Activated naive CD8-positive, alpha-beta T cell (primary cell): ENCODE data around the gene APC.
"Not testable (repeated sequence)": the region's sequence is repeated elsewhere in the genome, so short reads cannot be mapped to it uniquely, and the experiment has no call there.

ENCODE experiments used
- H3K27ac Mint-ChIP-seq: one replicate; pipeline ENCODE4 v1.8.0; 2021; ENCODE audit warnings: mixed read lengths
- H3K27me3 Mint-ChIP-seq: one replicate; pipeline ENCODE4 v1.8.0; 2021; ENCODE audit warnings: mixed read lengths
- H3K36me3 Mint-ChIP-seq: one replicate; pipeline ENCODE4 v1.8.0; 2021; ENCODE audit warnings: mixed read lengths
- H3K4me1 Mint-ChIP-seq: one replicate; pipeline ENCODE4 v1.8.0; 2021; ENCODE audit warnings: low read depth, mixed read lengths
- H3K4me3 Mint-ChIP-seq: one replicate; pipeline ENCODE4 v1.8.0; 2021; ENCODE audit warnings: mild to moderate bottlenecking, mixed read lengths
- H3K9me3 Mint-ChIP-seq: one replicate; pipeline ENCODE4 v1.8.0; 2021; ENCODE audit warnings: low read depth, mixed read lengths

APC gene

DNA sequence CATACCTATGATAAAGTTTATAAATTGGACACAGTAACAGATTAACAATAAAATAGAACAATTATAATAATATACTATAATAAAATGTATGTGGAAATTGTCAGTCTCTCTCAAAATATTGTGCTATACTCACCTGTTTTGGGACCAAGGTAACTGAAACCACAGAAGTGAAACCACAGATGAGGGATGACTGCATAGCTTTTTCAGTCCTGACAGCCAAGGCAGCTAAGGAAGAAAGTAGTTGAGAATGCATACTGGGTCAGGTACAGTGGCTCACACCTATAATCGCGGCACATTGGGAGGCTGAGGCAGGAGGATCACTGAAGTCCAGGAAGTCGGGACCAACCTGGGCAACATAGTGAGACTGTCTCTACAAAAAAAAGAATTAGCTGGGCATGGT is 132.3 kb downstream of the APC start:
- Mint-ChIP-seq H3K4me1 (peaks cover 46% of the 10 kb centered on the region), H3K27ac (peak overlapping the region; percentile 81), H3K4me3 (no peak overlapping the region), H3K36me3 (peaks cover 7% of the 10 kb centered on the region), H3K27me3 (no peaks in the 10 kb centered on the region), H3K9me3 (no peaks in the 10 kb centered on the region)

DNA sequence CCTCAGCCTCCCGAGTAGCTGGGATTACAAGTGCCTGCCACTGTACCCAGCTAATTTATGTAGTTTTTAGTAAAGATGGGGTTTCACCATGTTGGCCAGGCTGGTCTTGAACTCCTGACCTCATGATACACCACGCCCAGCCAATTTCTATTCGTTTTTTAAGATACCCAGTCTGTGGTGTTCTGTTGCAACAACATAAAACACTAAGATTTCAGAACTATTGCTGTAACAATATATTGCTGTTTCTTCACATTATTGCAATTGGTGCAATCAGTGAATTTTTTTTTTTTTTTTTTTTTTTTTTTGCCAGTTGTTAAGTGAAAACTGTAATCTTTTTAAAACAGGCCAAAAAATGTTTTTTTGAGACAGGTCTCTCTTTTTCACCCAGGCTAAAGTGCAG is 133.3 kb downstream of the APC start:
- Mint-ChIP-seq H3K4me1 (peaks cover 45% of the 10 kb centered on the region), H3K9me3 (no peaks in the 10 kb centered on the region), H3K27me3 (no peaks in the 10 kb centered on the region), H3K4me3 (no peak overlapping the region), H3K27ac (no peak overlapping the region), H3K36me3 (peaks cover 7% of the 10 kb centered on the region)

DNA sequence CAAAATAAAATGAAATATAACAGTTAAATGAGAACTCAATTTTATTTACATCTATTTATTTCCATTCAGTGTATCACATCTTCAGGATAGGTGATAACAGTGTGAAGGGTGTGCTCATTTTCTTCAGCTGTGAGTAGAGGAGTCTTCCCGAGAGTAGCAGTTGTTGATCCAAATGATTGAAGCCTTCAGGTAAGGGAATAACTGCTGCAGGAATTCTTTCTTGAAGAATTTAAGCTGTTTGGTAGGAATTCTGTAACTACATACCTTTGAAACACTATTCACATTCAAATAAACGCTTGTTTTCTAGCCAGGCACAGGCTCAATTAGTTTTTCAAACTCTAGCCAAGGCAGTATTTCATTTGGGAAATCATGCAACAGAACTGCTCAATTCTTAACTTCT is 138.7 kb downstream of the APC start:
- Mint-ChIP-seq H3K27me3 (no peaks in the 10 kb centered on the region), H3K27ac (peak overlapping the region; percentile 59), H3K4me3 (no peak overlapping the region), H3K9me3 (no peaks in the 10 kb centered on the region), H3K4me1 (peaks cover 45% of the 10 kb centered on the region), H3K36me3 (peaks cover 16% of the 10 kb centered on the region)

DNA sequence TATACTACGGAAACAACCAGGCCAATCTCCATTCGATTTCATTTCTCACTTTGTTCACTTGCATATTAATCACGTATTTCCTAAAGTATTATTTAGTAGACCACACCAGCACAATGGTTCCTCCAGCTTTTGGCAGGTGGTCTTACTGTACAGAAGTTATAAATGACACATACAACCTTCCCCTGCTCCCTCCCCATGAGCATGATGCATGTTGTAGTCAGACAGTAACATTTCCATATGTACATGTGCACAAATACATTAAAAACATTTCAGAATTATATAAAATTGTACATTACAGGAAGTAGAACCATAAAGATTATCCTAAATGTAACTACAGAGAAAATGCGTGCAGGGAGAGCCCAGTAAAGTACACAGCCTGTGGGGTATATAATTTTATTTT is 140.4 kb downstream of the APC start:
- Mint-ChIP-seq H3K36me3 (peaks cover 16% of the 10 kb centered on the region), H3K4me3 (no peak overlapping the region), H3K27ac (peak overlapping the region; percentile 59), H3K4me1 (peaks cover 42% of the 10 kb centered on the region), H3K9me3 (no peaks in the 10 kb centered on the region), H3K27me3 (no peaks in the 10 kb centered on the region)

DNA sequence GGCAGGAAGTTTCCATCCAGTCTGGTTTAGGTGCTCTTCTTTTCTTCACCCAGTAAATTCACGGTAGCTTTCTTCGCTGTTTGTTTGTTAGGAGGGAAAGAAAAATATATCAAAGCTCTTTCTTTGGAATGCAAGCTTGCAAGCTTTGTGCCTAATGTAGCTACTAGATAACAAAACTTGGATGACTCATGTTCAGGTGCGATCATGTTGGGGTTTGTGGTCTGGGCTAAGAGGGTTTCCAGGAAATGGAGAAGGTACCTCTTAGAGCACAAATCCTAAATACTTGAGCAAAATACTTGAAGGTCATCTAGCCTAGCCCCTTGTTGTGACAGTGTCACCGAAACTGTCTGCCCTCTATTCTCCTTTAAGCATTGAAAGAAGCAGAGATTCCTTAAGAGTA is 141.1 kb downstream of the APC start:
- H3K4me1 Mint-ChIP-seq: peaks cover 39% of the 10 kb centered on the region
- H3K27ac Mint-ChIP-seq: peak overlapping the region; percentile 91
- peak overlapping the region; percentile 68 for H3K4me3 Mint-ChIP-seq
- no peaks in the 10 kb centered on the region for H3K27me3 Mint-ChIP-seq
- H3K9me3 Mint-ChIP-seq: no peaks in the 10 kb centered on the region
- H3K36me3 Mint-ChIP-seq: peaks cover 16% of the 10 kb centered on the region

DNA sequence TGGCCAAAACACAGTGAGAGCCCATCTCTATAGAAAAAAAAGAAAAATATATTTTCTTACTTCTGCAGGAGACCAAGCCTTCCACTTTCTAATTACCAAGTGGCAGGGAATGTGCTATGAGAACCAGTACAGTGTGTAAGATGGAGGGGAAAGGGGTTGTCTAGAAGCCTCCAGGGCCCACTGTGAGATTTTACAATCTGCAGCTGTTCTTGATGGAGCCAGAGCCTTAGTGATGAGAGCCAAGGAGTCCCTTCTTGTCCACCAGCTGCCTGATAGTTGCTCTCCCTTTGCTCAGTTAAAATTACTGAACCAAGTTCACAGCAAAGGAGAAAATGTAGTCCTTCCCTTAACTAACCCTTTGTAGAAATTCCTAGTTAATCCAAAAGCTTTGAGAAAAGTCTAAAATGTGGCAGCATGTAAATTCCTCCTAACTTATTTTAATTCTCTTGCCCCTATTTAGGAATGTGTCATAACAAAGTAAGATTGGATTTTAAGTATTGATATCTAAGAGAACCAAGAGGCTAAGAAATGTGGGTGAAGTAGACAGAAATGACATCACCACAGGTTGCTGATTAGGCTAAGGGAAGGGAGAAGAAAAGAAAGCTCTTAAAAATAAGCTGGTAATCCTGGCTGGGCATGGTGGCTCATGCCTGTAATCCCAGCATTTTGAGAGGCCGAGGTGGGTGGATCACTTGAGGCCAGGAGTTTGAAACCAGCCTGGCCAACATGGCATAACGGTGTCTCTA is 142.7 kb downstream of the APC start:
- Mint-ChIP-seq H3K27ac (no peak overlapping the region), H3K4me1 (peaks cover 36% of the 10 kb centered on the region), H3K27me3 (no peaks in the 10 kb centered on the region), H3K4me3 (no peak overlapping the region), H3K36me3 (peaks cover 22% of the 10 kb centered on the region), H3K9me3 (no peaks in the 10 kb centered on the region)

DNA sequence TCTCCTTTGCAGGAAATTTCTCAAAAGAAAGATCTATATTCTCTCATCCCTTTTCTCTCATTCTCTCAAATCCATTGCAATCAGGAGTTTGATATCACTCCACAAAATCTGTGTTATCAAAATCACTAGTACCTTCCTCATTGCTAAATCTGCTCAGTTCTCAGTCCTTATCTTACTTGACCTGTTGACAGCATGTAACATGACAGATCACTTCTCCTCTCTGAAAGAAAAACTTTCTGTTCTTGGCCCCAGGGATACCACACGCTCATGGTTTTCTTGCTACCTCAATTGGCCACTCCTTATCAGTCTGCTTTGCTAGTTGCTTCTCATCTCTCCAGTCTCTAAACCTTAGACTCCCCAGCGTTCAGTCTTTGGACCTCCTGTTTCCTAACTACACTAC is 145.5 kb downstream of the APC start:
- Mint-ChIP-seq H3K9me3 (no peaks in the 10 kb centered on the region), H3K36me3 (peaks cover 22% of the 10 kb centered on the region), H3K27me3 (no peaks in the 10 kb centered on the region), H3K4me3 (no peak overlapping the region), H3K27ac (no peak overlapping the region), H3K4me1 (peaks cover 47% of the 10 kb centered on the region)

DNA sequence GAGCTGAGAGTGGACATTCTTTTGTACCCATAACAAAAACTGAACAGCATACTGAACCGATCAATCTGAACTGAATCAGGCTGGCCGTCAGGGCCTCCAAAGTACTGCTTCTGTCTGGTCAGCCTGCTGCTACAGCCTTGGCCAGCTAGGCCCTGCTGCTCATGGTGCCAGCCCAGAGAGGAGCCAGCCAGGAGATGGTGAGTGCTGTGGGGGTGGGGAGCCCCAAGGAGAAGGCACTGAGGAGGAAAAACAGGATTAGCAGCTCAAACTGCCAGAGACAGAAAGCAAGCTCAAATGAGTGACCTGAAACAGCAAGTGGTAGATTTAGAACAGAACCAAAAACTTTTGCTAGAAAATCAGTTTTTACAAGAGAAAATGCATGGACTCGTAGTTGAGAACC is 147.3 kb downstream of the APC start:
- peak overlapping the region; percentile 36 for H3K27ac Mint-ChIP-seq
- peaks cover 23% of the 10 kb centered on the region for H3K36me3 Mint-ChIP-seq
- no peaks in the 10 kb centered on the region for H3K27me3 Mint-ChIP-seq

DNA sequence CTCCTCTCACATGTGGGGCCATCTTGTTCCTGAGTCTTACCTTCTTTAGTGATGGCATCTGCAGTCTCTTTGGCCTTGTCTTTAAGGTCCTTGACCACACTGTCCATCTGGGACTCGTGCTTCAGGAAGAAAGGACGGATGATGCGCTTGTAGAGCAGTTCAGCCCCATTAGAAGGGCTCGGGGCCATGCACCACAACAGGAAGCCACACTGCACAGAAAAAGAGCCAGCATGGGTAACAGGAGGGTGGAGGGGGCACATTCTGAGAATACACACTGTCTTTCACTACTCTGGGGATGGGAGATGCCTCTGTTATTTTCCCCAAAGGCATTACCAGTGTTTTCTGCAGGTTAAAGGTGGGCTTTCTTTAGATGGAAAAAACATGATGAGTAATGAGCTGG is 149.3 kb downstream of the APC start:
- Mint-ChIP-seq H3K36me3 (peaks cover 25% of the 10 kb centered on the region), H3K27me3 (no peaks in the 10 kb centered on the region), H3K9me3 (no peaks in the 10 kb centered on the region), H3K4me3 (peak overlapping the region; percentile 55), H3K4me1 (peaks cover 38% of the 10 kb centered on the region), H3K27ac (peak overlapping the region; percentile 61)

More for the DNA sequence above, 147.3 kb downstream of the APC start:
- Mint-ChIP-seq H3K9me3 (no peaks in the 10 kb centered on the region), H3K4me1 (peaks cover 46% of the 10 kb centered on the region), H3K4me3 (no peak overlapping the region)

DNA sequence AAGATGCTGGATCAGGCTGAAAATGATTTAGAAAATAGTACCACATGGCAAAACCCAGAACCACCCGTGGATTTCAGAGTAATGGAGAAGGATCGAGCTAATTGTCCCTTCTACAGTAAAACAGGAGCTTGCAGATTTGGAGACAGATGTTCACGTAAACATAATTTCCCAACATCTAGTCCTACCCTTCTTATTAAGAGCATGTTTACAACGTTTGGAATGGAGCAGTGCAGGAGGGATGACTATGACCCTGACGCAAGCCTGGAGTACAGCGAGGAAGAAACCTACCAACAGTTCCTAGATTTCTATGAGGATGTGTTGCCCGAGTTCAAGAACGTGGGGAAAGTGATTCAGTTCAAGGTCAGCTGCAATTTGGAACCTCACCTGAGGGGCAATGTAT is 154.4 kb downstream of the APC start:
- H3K9me3 Mint-ChIP-seq, H3K27me3 Mint-ChIP-seq, H3K27ac Mint-ChIP-seq, H3K4me3 Mint-ChIP-seq: not testable (repeated sequence)
- Mint-ChIP-seq H3K4me1 (peaks cover 28% of the 10 kb centered on the region), H3K36me3 (peaks cover 24% of the 10 kb centered on the region)

DNA sequence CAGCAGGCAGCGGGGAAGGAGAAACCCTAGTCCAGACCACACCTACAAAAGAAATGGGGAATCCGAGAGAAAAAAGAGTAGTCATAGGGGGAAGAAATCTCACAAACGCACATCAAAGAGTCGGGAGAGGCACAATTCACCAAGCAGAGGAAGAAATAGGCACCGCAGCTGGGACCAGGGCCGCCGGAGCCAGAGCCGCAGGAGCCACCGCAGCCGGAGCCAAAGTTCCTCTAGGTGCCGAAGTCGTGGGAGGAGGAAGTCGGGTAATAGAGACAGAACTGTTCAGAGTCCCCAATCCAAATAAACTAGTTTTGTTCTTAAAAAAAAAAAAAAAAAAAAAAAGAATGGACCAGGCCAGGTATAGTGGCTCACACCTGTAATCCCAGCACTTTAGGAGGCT is 155.1 kb downstream of the APC start:
- H3K4me1 Mint-ChIP-seq: peaks cover 21% of the 10 kb centered on the region
- H3K27ac Mint-ChIP-seq: no peak overlapping the region
- no peaks in the 10 kb centered on the region for H3K27me3 Mint-ChIP-seq
- no peak overlapping the region for H3K4me3 Mint-ChIP-seq
- H3K36me3 Mint-ChIP-seq: peaks cover 24% of the 10 kb centered on the region
- no peaks in the 10 kb centered on the region for H3K9me3 Mint-ChIP-seq

DNA sequence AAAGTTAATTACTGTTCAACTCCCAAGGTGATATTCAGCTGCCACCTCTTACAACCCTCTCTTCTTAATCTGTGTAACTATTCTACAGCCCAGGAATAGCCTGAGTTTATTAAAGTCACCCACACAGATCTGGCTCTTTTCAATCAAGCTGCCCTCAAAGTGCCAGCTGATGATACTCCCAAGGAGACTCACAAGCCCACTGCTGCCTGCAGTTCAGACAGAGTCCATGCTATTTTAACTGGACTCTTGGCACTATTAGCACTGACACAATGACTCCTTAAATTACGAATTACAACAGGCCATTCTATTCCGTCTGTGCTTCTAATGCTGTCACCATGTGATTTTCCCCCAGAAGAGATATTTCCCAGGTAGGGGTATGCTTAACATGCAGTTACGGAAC is 158.0 kb downstream of the APC start:
- Mint-ChIP-seq H3K27me3 (no peaks in the 10 kb centered on the region), H3K36me3 (peaks cover 25% of the 10 kb centered on the region), H3K4me1 (peaks cover 9% of the 10 kb centered on the region), H3K4me3 (no peak overlapping the region), H3K27ac (no peak overlapping the region), H3K9me3 (no peaks in the 10 kb centered on the region)
